MCF 10A (cell line): ENCODE measurements around the gene SCNN1B. TPM values are rescaled to one million over a fixed set of nuclear protein-coding genes. Genes with fewer than 3 reads are reported as not detected.

Experiments used
- BruUV-seq: library from RNA; stranded (reverse); fragments of 400-500 nt; replicated peaks from 2 replicates; lab custom pipeline; 2021; lab: Mats Ljungman, UMichigan
- CTCF ChIA-PET: fragments of 300-600 bp; sonication (Branson Sonifier 250); formaldehyde crosslinking; extraction: SDS; loops from one replicate; lab custom pipeline; 2021; ENCODE audit warnings: antibody characterized with exemption, inconsistent platforms; lab: Yijun Ruan, JAX
- POLR2A ChIA-PET: fragments of 300-600, 350-650 bp; sonication (Branson Sonifier 250); formaldehyde crosslinking; extraction: SDS; loops from one replicate; lab custom pipeline; 2020; ENCODE audit warnings: antibody characterized with exemption, inconsistent platforms; lab: Yijun Ruan, JAX
- DNase-seq: peaks from one replicate; pipeline ENCODE4 v3.0.0-alpha.2; 2018; ENCODE audit not compliant: unreplicated experiment
- H3K27ac Mint-ChIP-seq: one replicate; pipeline ENCODE4 v1.8.0; 2022; ENCODE audit warnings: mild to moderate bottlenecking, low read depth, mixed read lengths; ENCODE audit not compliant: unreplicated experiment
- H3K27me3 Mint-ChIP-seq: one replicate; pipeline ENCODE4 v1.8.0; 2022; ENCODE audit warnings: mixed read lengths; ENCODE audit not compliant: insufficient read depth, unreplicated experiment
- H3K36me3 Mint-ChIP-seq: one replicate; pipeline ENCODE4 v1.8.0; 2022; ENCODE audit warnings: mild to moderate bottlenecking, moderate library complexity, mixed read lengths; ENCODE audit not compliant: insufficient read depth, unreplicated experiment
- H3K4me1 Mint-ChIP-seq: one replicate; pipeline ENCODE4 v1.8.0; 2022; ENCODE audit warnings: mixed read lengths; ENCODE audit not compliant: insufficient read depth, unreplicated experiment
- H3K4me3 Mint-ChIP-seq: one replicate; pipeline ENCODE4 v1.8.0; 2022; ENCODE audit warnings: mild to moderate bottlenecking, moderate library complexity, mixed read lengths; ENCODE audit not compliant: unreplicated experiment
- H3K9me3 Mint-ChIP-seq: one replicate; pipeline ENCODE4 v1.8.0; 2022; ENCODE audit warnings: mixed read lengths; ENCODE audit not compliant: unreplicated experiment
- CTCF ChIP-seq: fragments of 200-600 bp; IDR thresholded peaks from one replicate; pipeline ENCODE4 v1.8.0; 2022; ENCODE audit warnings: antibody characterized with exemption, mild to moderate bottlenecking; ENCODE audit not compliant: unreplicated experiment
- intact Hi-C: fragments of 100-400 bp; cut with micrococcal nuclease; formaldehyde crosslinking; loops from 2 replicates; pipeline ENCODE4 v1.14.1; 2022
- total RNA-seq: library from RNA; stranded (reverse); gene quantifications from 2 replicates; pipeline ENCODE4 v1.2.3, GENCODE V29; 2022

Gene SCNN1B
- total RNA-seq, 1 experiment from 2014 or later: 12.5 TPM

- no TSS peak for BruUV-seq
- DNase-seq: no peak
- no peak for TF ChIP-seq CTCF
- ChIA-PET CTCF (interaction anchor here (0.7 to 1.2 kb wide), 4 partner anchors 13 to 130 kb away, joined by 3 to 5 read pairs (median 4); no protein-coding TSS in a partner anchor), POLR2A (interaction anchor here (1.0 to 1.4 kb wide), 2 partner anchors 19 to 46 kb away, joined by 4 to 5 read pairs; no protein-coding TSS in a partner anchor)
- intact Hi-C loops: loop anchor here (5.0 kb wide), 1 partner anchor 122 kb away; the partner anchor contains the start of gene SCNN1G
- no peaks in the 10 kb centered on the region for H3K36me3 Mint-ChIP-seq
- H3K4me1 Mint-ChIP-seq: peaks cover 20% of the 10 kb centered on the region
- H3K27ac Mint-ChIP-seq: no peak overlapping the region
- no peaks in the 10 kb centered on the region for H3K9me3 Mint-ChIP-seq
- H3K4me3 Mint-ChIP-seq: no peak overlapping the region
- no peaks in the 10 kb centered on the region for H3K27me3 Mint-ChIP-seq
Measured at GRCh38 chr16:23304620-23305019, 2.5 kb downstream of the SCNN1B start.

- intact Hi-C loops: no loop called here
- no peaks in the 10 kb centered on the region for H3K36me3 Mint-ChIP-seq
- BruUV-seq: no TSS peak
- TF ChIP-seq CTCF: no peak
- no peak overlapping the region for H3K4me3 Mint-ChIP-seq
- ChIA-PET CTCF (interaction anchor here (1.2 kb wide), 1 partner anchor 119 kb away, joined by 3 read pairs; no protein-coding TSS in a partner anchor), POLR2A (interaction anchor here (1.1 to 1.4 kb wide), 2 partner anchors 12 to 17 kb away, joined by 3 to 5 read pairs; no protein-coding TSS in a partner anchor)
- no peaks in the 10 kb centered on the region for H3K9me3 Mint-ChIP-seq
- H3K4me1 Mint-ChIP-seq: peaks cover 15% of the 10 kb centered on the region
- no peak overlapping the region for H3K27ac Mint-ChIP-seq
- H3K27me3 Mint-ChIP-seq: no peaks in the 10 kb centered on the region
- DNase-seq: no peak
Measured at GRCh38 chr16:23306199-23307100, 4.3 kb downstream of the SCNN1B start.

GRCh38 chr16:23310217-23310616 lies 8.1 kb downstream of the SCNN1B start:
- H3K27me3 Mint-ChIP-seq: no peaks in the 10 kb centered on the region
- intact Hi-C loops: no loop called here
- DNase-seq: no peak
- BruUV-seq: no TSS peak
- H3K9me3 Mint-ChIP-seq: no peaks in the 10 kb centered on the region
- POLR2A ChIA-PET: interaction anchor here (0.6 to 1.4 kb wide), 3 partner anchors 10 to 86 kb away, joined by 3 to 4 read pairs (median 3); no protein-coding TSS in a partner anchor
- no peak overlapping the region for H3K4me3 Mint-ChIP-seq
- CTCF ChIA-PET: no interaction called here
- no peak for TF ChIP-seq CTCF
- no peak overlapping the region for H3K27ac Mint-ChIP-seq
- no peaks in the 10 kb centered on the region for H3K36me3 Mint-ChIP-seq
- H3K4me1 Mint-ChIP-seq: peaks cover 10% of the 10 kb centered on the region

- POLR2A ChIA-PET: interaction anchor here (0.6 to 1.4 kb wide), 2 partner anchors 11 to 30 kb away, joined by 3 read pairs; no protein-coding TSS in a partner anchor
- intact Hi-C loops: no loop called here
- Mint-ChIP-seq H3K36me3 (no peaks in the 10 kb centered on the region), H3K4me3 (no peak overlapping the region), H3K27me3 (no peaks in the 10 kb centered on the region), H3K27ac (no peak overlapping the region), H3K4me1 (peaks cover 11% of the 10 kb centered on the region), H3K9me3 (no peaks in the 10 kb centered on the region)
- no peak for TF ChIP-seq CTCF
- CTCF ChIA-PET: interaction anchor here (0.6 to 4.3 kb wide), 3 partner anchors 45 to 124 kb away, joined by 3 to 16 read pairs (median 3); no protein-coding TSS in a partner anchor
- no peak for DNase-seq
- no TSS peak for BruUV-seq
Measured at GRCh38 chr16:23310744-23311143, 8.6 kb downstream of the SCNN1B start.
